Stimulated activated CD4-positive, alpha-beta T cell treated with anti-CD3 and anti-CD28 coated beads, Interleukin-2, amount 100 ng/mL, for 48 hours (primary cell): ENCODE results near the gene RPS6KL1.
"Not testable (repeated sequence)": the region's sequence is repeated elsewhere in the genome, so short reads cannot be mapped to it uniquely, and the experiment has no call there.

ENCODE experiments used
- DNase-seq, 2 donors: peaks; one replicate each; pipeline ENCODE4 v3.0.0-alpha.2; 2020

Gene RPS6KL1

DNA sequence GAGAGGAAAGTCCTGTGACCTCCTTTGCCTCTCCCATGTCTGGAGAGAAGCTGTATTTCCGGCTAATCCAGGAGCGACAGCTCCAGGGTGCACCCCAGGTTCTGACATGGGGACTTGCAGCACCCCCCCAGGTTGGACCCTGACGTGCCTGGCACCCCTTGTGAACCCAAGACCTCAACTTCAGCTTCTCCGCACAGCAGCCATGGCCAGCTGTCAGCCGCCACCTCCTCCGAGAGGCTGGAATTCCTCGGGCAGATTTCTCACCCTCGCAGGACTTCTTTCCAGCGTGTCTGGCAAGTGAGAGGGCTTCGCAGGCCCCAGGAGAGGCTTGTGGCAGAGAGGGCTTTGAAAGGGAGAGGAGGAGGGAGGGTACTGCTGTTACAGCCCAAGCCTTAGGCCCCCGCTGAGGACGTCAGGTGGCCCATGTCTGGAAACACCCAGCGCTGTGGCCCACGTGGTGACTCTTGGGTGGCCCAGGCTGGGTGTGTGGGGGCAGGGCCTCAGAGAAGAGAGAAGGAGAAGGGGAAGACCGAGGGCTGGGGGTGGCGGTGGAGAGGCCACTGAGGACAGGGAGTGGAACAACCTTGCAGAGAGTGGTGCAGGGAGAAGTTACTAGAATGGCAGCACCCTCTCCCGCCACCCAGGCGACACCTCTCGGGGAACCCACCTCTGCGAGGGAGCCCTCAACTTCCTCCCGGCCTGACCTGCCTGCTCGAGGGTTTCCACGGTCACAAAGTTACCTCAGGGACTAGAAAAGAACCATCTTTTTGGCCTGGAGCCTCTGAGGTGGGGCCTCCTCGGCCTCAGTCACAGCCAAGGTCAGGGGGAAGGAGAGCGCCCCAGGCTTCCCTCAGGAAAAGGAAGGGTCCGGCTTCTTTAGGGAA, 11.7 kb upstream of the RPS6KL1 start:
- DNase-seq: no peak

GRCh38 chr14:74934041-74934440, 11.0 kb upstream of the RPS6KL1 start:
- no peak for DNase-seq

DNA sequence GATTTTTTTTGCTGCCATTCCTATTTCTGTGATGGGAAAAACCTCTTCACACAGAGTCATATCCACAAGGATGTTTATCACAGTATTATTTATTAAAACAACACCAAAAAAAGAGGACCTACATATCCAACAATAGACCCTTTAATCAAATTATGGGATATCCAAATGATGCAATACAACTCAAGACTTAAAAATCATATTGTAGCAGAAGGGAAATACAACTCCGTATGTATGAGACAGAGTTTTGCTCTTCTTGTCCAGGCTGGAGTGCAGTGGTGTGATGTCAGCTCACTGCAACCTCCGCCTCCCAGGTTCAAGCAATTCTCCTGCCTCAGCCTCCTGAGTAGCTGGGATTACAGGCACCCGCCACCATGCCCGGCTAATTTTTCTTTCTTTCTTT, 9.9 kb upstream of the RPS6KL1 start:
- DNase-seq: not testable (repeated sequence)

DNA sequence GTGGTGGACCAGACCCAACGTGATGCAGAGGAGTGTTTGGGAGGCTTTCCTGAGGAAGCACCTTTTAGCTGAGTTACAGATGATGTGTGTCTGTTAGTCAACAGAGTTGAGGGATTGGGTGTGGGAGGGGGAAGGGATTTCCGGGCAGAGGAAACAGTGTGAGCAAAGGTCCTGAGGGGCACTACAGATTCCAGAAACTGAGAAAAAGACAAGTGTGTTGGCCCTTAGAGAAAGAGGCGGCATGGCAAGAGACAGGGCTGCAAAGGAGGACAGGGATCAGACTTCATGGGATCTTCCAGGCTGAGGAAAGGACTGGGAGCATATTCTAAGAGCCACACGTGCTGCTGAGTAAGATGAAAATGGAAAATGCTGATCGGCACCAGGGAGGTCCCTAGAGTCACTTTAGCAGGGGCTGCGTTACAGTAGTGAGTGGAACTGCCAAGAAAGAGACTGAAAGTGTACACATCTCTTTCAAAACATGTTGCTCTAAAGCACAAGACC, 9.4 kb upstream of the RPS6KL1 start:
- no peak for DNase-seq

DNA sequence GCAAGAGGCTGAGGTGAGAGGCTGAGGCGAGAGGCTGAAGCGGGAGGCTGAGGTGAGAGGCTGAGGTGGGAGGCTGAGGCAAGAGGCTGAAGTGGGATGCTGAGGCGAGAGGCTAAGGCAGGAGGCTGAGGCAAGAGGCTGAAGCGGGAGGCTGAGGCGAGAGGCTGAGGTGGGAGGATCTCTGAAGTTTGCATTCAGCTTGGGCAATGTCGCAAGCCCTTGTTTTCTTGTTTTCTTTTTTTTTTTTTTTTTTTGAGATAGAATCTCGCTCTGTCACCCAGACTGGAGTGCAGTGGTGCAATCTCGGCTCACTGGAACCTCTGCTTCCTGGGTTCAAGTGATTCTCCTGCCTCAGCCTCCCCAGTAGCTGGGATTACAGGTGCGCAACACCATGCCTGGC, 8.7 kb upstream of the RPS6KL1 start:
- DNase-seq: not testable (repeated sequence)

GRCh38 chr14:74929242-74929641, 6.2 kb upstream of the RPS6KL1 start:
- no peak for DNase-seq

- DNase-seq: no peak
These were observed 4.2 kb upstream of the RPS6KL1 start for GRCh38 chr14:74927225-74927624.

DNA sequence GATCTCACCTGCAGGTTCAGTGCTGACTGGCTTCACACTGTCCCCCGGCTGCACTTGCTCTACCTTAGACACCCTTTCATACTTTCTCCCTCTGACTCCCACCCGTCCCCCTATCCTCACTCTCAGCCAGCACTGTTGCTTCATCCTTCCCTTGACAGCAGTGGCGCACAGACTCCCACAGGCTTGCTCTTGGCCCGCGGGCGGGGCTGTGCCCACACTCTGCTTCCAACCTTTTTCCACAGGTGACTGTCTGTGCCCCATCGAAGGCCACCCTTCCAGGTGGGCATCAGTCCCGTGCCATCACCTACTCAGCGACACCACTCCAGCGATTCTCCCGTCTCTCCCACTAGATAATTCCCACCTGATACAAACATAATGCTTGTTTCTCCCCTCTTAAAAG, 1.0 kb upstream of the RPS6KL1 start:
- DNase-seq: no peak

DNA sequence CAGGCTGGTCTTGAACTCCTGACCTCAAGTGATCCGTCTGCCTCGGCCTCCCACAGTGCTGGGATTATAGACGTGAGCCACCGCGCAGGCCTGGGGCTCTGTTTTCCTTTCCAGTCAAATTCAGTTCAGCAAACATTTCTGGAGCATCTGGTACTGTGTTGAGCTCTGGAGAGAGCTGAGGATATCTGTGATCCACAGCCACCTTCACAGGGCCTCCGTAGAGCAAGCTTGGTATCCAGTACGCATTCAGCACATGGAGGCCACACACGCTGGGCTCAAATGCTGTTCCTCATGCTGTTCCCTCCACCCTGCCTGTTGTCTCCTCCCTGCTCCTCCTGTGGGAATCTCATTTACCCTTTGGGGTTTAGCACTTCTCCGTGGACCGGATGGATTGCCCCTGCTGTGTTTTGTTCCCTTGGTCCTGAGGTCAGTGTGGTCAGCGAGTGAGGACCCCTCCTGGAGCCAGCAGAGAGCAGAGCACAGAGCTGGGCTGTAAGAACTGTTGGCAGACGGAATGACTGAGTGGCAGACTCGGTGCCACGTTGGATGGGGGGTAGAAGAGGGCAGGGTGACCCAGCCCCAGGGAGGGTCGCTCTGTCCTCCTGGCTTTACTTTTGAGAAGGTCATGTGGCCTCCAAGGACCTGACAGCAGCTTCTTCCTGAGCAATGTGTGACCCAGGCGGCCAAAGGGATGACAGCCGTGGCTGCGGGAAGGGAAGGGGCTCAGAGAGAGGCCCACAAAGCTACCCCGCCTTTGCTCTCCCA, 891 bp downstream of the RPS6KL1 start:
- no peak for DNase-seq

GRCh38 chr14:74921053-74921620, 1.9 kb downstream of the RPS6KL1 start:
- DNase-seq: no peak

DNA sequence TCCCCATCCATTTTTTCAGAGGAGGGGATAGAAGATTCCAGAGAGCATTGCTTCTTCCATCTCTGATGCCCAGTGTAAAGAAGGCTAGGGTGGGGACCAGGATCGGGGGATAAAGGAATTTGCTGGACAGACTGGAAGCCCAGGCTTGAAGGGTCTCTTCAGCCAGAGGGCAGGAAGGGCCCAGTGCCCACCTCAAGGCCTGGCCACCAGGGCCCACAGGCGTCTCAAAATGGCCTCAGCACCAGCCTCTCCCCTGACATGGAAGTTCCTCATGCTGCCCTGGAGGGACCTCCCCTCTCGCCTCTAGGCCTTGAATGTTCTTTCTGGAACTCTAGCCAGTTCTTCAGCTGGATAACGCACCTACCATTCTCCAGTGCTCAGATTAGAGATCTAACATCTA, 2.8 kb downstream of the RPS6KL1 start:
- no peak for DNase-seq

GRCh38 chr14:74919421-74920165, 3.5 kb downstream of the RPS6KL1 start:
- DNase-seq: no peak

- DNase-seq: no peak
These were observed 4.7 kb downstream of the RPS6KL1 start for GRCh38 chr14:74918380-74918779.

GRCh38 chr14:74917646-74918081, 5.4 kb downstream of the RPS6KL1 start:
- DNase-seq: no peak

DNA sequence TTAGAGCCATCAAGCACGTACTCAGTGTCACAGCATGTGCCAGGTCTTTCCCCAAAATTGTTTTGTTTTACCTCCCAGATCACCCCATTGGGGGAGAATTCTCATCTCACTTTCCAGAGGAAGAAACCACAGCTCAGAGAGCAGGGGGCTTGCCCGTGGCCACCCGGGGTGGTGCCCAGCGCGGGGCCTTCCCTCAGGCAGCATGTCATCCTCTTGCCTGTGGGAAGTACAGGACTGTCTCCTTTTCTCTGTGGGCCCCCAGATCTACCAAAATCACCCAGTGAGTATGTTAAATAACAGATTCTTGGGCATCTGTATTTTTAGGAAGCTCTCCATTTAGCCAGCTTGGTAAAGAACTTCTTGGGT, 5.9 kb downstream of the RPS6KL1 start:
- no peak for DNase-seq

DNA sequence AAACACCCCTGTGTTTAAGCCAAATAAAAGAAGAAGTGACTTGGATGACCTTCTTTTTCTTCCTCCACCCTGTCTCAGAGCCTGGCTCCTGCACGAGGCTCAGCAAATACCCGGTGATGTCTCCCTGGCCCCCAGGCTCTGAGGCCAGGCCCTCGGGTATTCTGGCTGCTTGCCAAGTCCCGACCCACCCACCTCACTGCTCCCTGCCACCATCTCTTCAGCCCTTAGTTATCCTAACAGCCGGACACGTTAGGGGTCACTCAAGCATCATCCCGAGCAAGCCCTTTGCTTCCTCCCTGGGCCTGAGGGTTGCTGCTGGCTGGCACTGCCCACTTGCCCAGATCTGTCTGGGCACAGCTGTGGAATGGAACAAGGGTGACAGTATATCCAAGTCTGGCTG, 7.2 kb downstream of the RPS6KL1 start:
- no peak for DNase-seq

DNA sequence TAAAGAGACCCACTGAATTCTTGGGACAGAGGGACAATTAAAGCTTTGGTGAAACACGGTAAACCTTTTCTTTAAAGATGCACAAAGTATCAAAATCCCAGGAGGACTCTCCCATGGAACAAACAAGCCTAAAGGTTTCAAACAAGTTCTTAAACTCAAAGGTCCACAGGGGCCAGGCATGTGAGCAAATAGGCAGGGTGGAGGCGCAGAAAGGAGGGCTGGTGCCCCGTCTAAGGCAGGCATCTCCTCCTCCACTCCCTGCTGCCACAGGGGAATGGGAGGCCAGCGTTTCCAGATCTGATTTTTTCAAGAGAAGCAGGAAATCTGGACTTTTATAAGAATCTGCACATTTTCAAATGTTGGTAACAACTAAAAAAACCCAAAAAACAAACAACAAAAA, 7.6 kb downstream of the RPS6KL1 start:
- no peak for DNase-seq

- DNase-seq: no peak
These were observed 9.0 kb downstream of the RPS6KL1 start for GRCh38 chr14:74913986-74914573.

DNA sequence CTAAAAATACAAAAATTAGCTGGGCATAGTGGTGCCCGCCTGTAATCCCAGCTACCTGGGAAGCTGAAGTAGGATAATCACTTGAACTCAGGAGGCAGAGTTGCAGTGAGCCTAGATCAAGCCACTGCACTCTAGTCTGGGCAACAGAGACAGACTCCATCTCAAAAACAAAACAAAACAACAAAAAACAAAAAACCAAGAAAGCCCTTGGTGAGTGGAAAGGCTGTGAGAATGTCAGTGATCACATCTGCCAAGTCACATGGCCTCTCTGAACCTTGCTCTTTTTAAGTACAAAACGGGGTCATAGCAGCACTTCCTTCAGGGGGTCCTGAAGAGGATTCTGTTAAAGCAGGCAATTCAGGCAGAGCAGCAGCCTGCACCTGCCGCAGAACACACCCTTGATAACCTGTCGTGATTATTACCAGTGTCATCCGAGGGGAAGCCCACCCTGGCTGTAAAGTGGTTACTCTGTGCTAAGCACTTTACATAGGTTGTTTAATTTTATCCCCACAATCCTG, 9.6 kb downstream of the RPS6KL1 start:
- no peak for DNase-seq

DNA sequence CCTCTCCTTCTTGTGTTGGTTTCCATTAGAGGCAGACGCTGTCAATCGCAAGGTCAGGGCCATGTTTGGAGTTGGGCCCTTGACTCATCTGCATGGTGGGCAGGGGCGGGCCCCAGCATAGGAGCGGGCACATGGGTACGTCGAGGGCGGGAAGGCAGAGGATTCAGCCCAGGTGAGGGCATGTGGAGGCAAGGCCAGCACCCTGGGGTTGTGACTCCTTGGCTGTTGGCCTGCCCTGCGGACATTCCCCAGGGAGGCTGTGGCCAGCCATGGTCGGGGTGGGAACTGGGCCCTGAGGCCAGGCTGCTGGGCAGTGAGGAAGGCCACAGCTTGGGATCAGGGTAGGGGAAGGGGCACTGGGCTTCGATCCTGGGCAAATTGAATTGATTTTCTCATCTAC, 10.3 kb downstream of the RPS6KL1 start:
- no peak for DNase-seq

DNA sequence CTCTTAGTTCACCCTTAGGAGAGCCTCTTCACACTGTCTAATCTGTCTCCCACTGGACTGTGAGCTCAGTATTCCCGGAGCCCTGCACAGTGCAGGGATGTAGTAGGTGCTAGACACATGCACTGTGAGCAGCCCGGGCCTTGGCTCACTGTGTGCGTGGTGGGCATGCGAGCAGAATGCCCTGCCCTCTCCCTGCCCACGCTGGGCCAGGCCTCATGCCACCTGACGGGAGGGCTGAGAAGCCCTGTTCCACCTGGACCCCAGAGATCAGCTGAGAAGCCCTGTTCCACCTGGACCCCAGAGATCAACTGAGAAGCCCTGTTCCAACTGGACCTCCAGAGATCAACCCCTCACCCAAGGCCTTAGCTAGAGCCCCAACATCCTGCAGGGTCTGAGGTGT, 10.9 kb downstream of the RPS6KL1 start:
- DNase-seq: no peak

- no peak for DNase-seq
These were observed 11.4 kb downstream of the RPS6KL1 start for GRCh38 chr14:74911704-74912103.
